ENCODE data around the gene SLCO4C1. TPM values are rescaled to one million over a fixed set of nuclear protein-coding genes. Genes with fewer than 3 reads are reported as not detected.

Gene SLCO4C1
- total and polyA plus RNA-seq, 9 of the 15 experiments (the other 6 are each of a cell fraction or from before 2014, with no cell fraction given): 0.04 to 1.1 (median 0.13) TPM; not detected in 1

DNA sequence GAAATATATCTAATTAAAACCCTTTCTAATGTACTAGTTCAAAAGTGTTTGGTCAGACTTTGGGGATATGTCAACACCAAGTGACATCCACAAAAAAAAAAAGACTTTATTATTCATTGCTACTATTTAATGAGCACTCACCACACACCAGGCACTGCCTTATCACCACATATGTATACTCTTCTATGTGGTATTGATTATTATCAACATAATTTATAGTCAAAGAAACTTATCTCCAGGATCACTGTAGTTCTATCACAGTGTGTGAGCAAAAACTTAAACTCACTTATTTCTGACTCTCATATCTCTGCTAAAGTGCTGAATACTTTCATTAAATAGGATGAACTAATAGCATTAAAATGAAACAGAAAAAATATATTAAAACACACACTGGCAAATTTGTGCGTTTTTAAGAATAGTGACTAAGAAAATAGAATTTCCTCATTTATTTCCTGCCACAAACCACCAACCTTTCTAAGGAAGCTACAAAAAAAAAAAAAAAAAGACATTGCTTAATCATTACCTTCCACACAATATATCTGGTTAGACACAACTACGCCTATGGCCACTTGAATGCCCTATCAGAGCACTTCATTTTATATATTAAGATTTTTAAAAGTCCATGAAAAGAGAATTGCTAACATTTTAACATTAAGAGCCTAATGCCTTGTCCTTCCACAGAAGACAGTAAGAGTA is 12.8 kb downstream of the SLCO4C1 start (continued):
- TF ChIP-seq, protein P1, sequence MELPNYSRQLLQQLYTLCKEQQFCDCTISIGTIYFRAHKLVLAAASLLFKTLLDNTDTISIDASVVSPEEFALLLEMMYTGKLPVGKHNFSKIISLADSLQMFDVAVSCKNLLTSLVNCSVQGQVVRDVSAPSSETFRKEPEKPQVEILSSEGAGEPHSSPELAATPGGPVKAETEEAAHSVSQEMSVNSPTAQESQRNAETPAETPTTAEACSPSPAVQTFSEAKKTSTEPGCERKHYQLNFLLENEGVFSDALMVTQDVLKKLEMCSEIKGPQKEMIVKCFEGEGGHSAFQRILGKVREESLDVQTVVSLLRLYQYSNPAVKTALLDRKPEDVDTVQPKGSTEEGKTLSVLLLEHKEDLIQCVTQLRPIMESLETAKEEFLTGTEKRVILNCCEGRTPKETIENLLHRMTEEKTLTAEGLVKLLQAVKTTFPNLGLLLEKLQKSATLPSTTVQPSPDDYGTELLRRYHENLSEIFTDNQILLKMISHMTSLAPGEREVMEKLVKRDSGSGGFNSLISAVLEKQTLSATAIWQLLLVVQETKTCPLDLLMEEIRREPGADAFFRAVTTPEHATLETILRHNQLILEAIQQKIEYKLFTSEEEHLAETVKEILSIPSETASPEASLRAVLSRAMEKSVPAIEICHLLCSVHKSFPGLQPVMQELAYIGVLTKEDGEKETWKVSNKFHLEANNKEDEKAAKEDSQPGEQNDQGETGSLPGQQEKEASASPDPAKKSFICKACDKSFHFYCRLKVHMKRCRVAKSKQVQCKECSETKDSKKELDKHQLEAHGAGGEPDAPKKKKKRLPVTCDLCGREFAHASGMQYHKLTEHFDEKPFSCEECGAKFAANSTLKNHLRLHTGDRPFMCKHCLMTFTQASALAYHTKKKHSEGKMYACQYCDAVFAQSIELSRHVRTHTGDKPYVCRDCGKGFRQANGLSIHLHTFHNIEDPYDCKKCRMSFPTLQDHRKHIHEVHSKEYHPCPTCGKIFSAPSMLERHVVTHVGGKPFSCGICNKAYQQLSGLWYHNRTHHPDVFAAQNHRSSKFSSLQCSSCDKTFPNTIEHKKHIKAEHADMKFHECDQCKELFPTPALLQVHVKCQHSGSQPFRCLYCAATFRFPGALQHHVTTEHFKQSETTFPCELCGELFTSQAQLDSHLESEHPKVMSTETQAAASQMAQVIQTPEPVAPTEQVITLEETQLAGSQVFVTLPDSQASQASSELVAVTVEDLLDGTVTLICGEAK (IDR thresholded peaks at IDR 0.05): no peak
- TF ChIP-seq, protein P1 (CRISPR knock-in tag; IDR thresholded peaks at IDR 0.05): no peak
- TF ChIP-seq, protein P2, sequence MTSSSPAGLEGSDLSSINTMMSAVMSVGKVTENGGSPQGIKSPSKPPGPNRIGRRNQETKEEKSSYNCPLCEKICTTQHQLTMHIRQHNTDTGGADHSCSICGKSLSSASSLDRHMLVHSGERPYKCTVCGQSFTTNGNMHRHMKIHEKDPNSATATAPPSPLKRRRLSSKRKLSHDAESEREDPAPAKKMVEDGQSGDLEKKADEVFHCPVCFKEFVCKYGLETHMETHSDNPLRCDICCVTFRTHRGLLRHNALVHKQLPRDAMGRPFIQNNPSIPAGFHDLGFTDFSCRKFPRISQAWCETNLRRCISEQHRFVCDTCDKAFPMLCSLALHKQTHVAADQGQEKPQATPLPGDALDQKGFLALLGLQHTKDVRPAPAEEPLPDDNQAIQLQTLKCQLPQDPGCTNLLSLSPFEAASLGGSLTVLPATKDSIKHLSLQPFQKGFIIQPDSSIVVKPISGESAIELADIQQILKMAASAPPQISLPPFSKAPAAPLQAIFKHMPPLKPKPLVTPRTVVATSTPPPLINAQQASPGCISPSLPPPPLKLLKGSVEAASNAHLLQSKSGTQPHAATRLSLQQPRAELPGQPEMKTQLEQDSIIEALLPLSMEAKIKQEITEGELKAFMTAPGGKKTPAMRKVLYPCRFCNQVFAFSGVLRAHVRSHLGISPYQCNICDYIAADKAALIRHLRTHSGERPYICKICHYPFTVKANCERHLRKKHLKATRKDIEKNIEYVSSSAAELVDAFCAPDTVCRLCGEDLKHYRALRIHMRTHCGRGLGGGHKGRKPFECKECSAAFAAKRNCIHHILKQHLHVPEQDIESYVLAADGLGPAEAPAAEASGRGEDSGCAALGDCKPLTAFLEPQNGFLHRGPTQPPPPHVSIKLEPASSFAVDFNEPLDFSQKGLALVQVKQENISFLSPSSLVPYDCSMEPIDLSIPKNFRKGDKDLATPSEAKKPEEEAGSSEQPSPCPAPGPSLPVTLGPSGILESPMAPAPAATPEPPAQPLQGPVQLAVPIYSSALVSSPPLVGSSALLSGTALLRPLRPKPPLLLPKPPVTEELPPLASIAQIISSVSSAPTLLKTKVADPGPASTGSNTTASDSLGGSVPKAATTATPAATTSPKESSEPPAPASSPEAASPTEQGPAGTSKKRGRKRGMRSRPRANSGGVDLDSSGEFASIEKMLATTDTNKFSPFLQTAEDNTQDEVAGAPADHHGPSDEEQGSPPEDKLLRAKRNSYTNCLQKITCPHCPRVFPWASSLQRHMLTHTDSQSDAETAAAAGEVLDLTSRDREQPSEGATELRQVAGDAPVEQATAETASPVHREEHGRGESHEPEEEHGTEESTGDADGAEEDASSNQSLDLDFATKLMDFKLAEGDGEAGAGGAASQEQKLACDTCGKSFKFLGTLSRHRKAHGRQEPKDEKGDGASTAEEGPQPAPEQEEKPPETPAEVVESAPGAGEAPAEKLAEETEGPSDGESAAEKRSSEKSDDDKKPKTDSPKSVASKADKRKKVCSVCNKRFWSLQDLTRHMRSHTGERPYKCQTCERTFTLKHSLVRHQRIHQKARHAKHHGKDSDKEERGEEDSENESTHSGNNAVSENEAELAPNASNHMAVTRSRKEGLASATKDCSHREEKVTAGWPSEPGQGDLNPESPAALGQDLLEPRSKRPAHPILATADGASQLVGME (CRISPR knock-in tag; IDR thresholded peaks at IDR 0.05): no peak

Measured in K562 (cell line).